ENCODE data around the gene SPPL2B. TPM values are rescaled to one million over a fixed set of nuclear protein-coding genes. Genes with fewer than 3 reads are reported as not detected.

The SPPL2B gene
- total and polyA plus RNA-seq, 2 donors = 17.3 to 125 TPM

DNA sequence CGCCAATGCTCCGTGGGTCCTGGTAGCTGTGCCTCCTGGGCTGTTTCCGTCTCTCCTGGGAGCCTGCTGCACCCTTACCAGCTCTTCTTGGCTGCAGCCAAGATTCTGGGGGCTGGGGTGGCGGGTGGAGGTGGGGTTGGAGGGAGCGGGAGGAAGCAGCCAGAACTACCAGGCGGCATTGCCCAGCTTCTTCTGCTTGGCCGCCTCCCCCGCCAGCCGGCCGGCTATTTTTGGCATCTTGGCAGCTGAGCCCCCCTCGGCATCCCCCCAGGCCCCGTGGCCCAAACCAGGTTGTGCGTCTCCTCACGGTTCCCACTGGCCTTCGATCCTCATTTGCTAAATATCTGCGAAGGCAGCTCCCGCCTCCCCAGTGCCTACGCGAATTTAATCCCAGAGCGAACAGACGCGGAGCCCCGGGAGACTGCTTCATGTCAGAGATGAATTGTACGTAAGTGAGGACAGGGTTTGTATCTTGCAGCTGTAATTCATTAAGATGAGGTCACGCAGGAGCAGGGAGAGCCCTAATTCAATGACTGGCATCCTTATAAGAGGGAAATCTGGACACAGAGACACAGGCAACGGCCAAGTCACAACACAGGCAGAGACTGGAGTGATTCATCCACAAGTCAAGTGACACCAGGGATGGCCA lies 33.7 kb upstream of the SPPL2B start:
- Histone ChIP-seq H3K4me3 (ENCODE audit: low read length in 2 of 2) (no peak overlapping the region), H3K36me3 (ENCODE audit: control insufficient read depth in 2 of 2, insufficient read depth in 2 of 2, low read length in 1 of 2) (no peaks in the 10 kb centered on the region), H3K27ac (ENCODE audit: low read depth in 1 of 2, low read length in 1 of 2) (no peak overlapping the region), H3K27me3 (ENCODE audit: control insufficient read depth in 2 of 2, insufficient read depth in 1 of 2, low read length in 1 of 2) (peaks cover 31 to 62% of the 10 kb centered on the region in 2 donors), H3K4me1 (ENCODE audit: control insufficient read depth in 2 of 2, insufficient read depth in 2 of 2, low read length in 2 of 2) (peaks cover 11 to 12% of the 10 kb centered on the region in 2 donors), H3K9me3 (ENCODE audit: control insufficient read depth in 2 of 2, insufficient read depth in 1 of 2, low read length in 1 of 2) (peaks cover 0 to 2% of the 10 kb centered on the region in 2 donors)
- no peak for DNase-seq (ENCODE audit: low read depth in 6 of 9, low spot score in 9 of 9)
- WGBS = 83% methylated on average over 26 of the region's 26 CpGs

DNA sequence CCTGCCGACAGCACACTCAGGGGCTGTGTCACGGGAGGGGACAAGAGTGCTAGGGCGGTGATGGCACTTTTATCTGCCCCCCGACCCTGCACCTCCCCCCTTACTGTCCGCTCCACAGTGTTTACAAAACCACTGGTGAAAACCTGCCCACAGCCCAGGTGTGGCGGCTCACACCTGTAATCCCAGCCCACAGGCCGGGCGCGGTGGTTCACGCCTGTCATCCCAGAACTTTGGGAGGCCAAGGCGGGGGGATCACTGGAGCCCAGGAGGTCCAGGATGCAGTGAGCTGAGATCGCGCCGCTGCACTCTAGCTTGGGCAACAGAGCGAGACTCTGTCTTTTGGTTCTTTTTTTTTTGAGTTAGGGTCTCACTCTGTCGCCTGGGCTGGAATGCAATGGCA lies 32.3 kb upstream of the SPPL2B start:
- no peak for DNase-seq (ENCODE audit: low read depth in 6 of 9, low spot score in 9 of 9)
- Histone ChIP-seq H3K4me3 (ENCODE audit: low read length in 2 of 2) (no peak overlapping the region), H3K4me1 (ENCODE audit: control insufficient read depth in 2 of 2, insufficient read depth in 2 of 2, low read length in 2 of 2) (peaks cover 0 to 2% of the 10 kb centered on the region in 2 donors), H3K9me3 (ENCODE audit: control insufficient read depth in 2 of 2, insufficient read depth in 1 of 2, low read length in 1 of 2) (peaks cover 0 to 1% of the 10 kb centered on the region in 2 donors), H3K36me3 (ENCODE audit: control insufficient read depth in 2 of 2, insufficient read depth in 2 of 2, low read length in 1 of 2) (no peaks in the 10 kb centered on the region), H3K27me3 (ENCODE audit: control insufficient read depth in 2 of 2, insufficient read depth in 1 of 2, low read length in 1 of 2) (peaks cover 23 to 61% of the 10 kb centered on the region in 2 donors), H3K27ac (ENCODE audit: low read depth in 1 of 2, low read length in 1 of 2) (no peak overlapping the region)
- WGBS = 96% methylated on average over 16 of the region's 16 CpGs

DNA sequence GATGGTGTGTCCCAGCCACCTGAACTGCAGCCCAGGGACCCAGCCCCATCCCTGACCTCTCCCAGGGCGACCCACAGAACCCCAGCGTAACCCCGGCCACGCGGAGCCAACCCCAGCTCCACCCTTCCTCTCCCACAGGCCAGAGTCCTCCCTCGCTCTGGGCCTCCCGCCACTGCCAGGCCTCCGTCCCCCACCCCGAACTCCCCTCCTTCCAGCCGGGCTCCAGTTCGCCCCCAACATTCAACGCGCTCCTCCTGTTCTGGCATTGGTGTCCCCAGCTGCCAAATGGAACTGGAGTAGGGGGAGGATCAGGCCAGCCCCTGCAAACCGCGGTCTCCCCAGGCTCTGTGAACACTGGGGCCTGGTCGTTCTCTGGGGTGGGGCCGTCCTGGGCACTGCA lies 28.0 kb upstream of the SPPL2B start:
- DNase-seq (ENCODE audit: low read depth in 6 of 9, low spot score in 9 of 9) = no peak
- no peaks in the 10 kb centered on the region for H3K9me3 ChIP-seq (ENCODE audit: control insufficient read depth in 2 of 2, insufficient read depth in 1 of 2, low read length in 1 of 2)
- H3K27ac ChIP-seq (ENCODE audit: low read depth in 1 of 2, low read length in 1 of 2) = no peak overlapping the region
- H3K36me3 ChIP-seq (ENCODE audit: control insufficient read depth in 2 of 2, insufficient read depth in 2 of 2, low read length in 1 of 2) = no peaks in the 10 kb centered on the region
- peaks cover 0 to 8% of the 10 kb centered on the region in 2 donors for H3K4me1 ChIP-seq (ENCODE audit: control insufficient read depth in 2 of 2, insufficient read depth in 2 of 2, low read length in 2 of 2)
- WGBS = 93% methylated on average over 17 of the region's 17 CpGs
- no peak overlapping the region for H3K4me3 ChIP-seq (ENCODE audit: low read length in 2 of 2)
- H3K27me3 ChIP-seq (ENCODE audit: control insufficient read depth in 2 of 2, insufficient read depth in 1 of 2, low read length in 1 of 2) = peaks cover 25 to 63% of the 10 kb centered on the region in 2 donors

DNA sequence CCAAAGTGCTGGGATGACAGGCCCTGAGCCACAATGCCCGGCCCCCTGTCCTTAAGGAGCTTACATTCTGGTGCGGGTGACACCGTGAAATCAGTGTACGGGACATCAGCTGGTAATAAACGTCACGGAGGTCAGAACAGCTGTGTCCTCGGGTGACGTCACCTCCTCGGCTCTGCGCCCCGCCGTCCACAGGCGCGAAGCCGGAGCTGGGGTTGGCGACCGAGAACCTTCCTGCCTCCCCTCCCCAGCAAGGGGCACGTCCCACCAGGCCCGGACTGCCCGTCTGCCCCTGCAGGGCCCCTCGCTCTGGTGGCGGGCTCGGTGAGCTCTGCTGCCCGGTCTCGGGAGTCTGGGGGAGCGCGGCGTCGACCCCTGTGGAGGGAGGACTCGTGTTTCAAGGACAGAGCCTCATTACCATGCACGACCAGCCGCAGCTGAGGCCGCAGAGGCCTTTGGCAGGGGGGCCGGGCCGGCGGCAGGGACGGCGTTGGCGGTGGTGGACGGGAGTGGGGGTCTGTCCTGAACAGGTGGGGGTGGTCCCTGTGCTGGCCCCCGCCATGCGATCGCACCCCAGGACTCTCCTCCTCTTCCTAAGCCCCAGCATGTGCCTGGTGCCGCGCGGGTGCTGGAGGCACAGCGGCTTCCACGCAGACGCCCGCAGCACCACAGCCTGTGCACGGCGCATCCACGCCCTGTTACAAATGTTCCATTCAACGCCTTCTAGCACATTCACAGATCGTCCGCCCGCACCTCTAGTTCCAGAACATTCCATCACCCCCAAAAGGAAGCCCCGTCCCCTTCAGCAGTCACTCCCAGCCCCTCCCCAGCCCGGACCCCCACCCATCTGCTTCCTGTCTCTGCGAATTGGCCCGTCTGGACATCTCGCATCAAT lies 25.9 kb upstream of the SPPL2B start:
- peaks cover 0 to 6% of the 10 kb centered on the region in 2 donors for H3K9me3 ChIP-seq (ENCODE audit: control insufficient read depth in 2 of 2, insufficient read depth in 1 of 2, low read length in 1 of 2)
- H3K36me3 ChIP-seq (ENCODE audit: control insufficient read depth in 2 of 2, insufficient read depth in 2 of 2, low read length in 1 of 2) = no peaks in the 10 kb centered on the region
- no peak overlapping the region for H3K4me3 ChIP-seq (ENCODE audit: low read length in 2 of 2)
- peaks cover 0 to 9% of the 10 kb centered on the region in 2 donors for H3K4me1 ChIP-seq (ENCODE audit: control insufficient read depth in 2 of 2, insufficient read depth in 2 of 2, low read length in 2 of 2)
- H3K27ac ChIP-seq (ENCODE audit: low read depth in 1 of 2, low read length in 1 of 2) = no peak overlapping the region
- no peak for DNase-seq (ENCODE audit: low read depth in 6 of 9, low spot score in 9 of 9)
- 20% methylated on average over 62 of the region's 62 CpGs for WGBS
- peaks cover 45 to 76% of the 10 kb centered on the region in 2 donors for H3K27me3 ChIP-seq (ENCODE audit: control insufficient read depth in 2 of 2, insufficient read depth in 1 of 2, low read length in 1 of 2)

DNA sequence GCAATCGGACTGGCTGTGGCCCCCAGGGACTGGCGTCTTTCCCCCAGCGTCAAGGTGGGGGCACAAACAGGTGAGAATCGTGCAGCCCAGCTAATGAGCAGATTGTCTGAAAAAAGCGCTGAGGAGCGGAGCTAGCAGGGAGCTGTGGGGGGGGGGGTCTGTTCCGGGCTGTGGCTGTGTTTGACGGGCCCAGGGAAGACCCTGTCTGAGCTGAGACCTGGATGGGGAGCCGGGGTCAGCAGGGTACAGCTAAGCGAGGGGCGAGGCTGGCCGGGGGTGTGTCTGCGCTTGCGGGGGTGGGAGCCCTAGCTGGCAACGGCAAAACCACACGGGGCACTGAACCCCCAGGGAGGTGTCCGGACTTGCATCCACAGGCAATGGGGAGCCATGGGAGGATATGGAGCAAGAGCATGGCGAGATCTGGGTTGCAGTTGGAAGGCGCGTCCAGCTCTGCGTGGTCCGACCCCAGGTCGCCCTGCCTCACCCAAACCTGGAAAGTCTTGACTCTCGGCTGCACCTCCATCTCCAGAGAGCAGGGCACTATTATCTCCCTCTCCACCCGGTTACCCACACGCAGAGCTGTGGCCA lies 25.2 kb upstream of the SPPL2B start:
- Histone ChIP-seq H3K36me3 (ENCODE audit: control insufficient read depth in 2 of 2, insufficient read depth in 2 of 2, low read length in 1 of 2) (no peaks in the 10 kb centered on the region), H3K9me3 (ENCODE audit: control insufficient read depth in 2 of 2, insufficient read depth in 1 of 2, low read length in 1 of 2) (peaks cover 0 to 9% of the 10 kb centered on the region in 2 donors), H3K4me1 (ENCODE audit: control insufficient read depth in 2 of 2, insufficient read depth in 2 of 2, low read length in 2 of 2) (peaks cover 3 to 12% of the 10 kb centered on the region in 2 donors), H3K4me3 (ENCODE audit: low read length in 2 of 2) (no peak overlapping the region), H3K27me3 (ENCODE audit: control insufficient read depth in 2 of 2, insufficient read depth in 1 of 2, low read length in 1 of 2) (peaks cover 52 to 82% of the 10 kb centered on the region in 2 donors), H3K27ac (ENCODE audit: low read depth in 1 of 2, low read length in 1 of 2) (peak overlapping the region in 1 of 2 donors; percentile 11)
- WGBS = 71% methylated on average over 26 of the region's 26 CpGs
- no peak for DNase-seq (ENCODE audit: low read depth in 6 of 9, low spot score in 9 of 9)

DNA sequence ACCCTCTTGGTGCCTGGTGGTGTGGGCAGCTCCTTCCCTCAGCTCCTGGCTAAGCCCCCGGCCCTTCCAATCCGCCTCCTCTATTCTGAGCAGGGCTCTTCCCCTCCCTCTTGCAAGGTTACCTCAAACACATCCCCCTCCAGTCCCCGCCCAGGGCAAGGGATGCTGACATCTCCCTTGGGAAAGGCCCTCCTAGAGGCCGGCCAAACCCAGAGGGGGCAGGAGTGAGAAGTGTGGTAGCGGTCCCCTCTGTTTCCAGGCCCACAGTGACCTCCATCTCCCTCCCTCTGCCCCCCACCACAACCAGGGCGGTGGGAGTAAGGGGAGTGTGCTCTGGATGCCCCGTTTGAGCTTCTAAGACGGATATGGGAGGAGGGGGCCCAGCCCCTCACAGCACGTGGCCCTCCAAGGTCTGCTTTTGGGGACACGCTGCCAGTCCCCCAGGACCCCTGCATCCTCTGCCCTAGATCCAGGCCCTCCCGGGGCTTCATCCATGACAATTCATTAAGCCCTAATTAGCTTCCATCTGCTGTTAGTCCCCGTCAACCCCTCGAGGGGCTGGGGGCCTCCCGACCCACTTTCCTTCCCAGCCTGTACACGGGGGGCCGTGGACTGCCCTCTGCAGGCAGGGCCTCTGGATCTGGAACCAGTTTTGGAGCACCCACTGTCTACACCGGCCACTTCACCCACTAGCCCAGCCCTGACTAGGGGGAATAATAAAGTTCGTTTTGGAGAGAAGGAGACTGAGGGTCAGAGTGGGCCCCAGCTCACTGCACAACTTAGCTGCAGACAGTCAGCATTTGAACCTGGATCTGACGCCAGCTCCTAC lies 22.8 kb upstream of the SPPL2B start:
- Histone ChIP-seq H3K4me1 (ENCODE audit: control insufficient read depth in 2 of 2, insufficient read depth in 2 of 2, low read length in 2 of 2) (peaks cover 3 to 14% of the 10 kb centered on the region in 2 donors), H3K27me3 (ENCODE audit: control insufficient read depth in 2 of 2, insufficient read depth in 1 of 2, low read length in 1 of 2) (peaks cover 66 to 98% of the 10 kb centered on the region in 2 donors), H3K36me3 (ENCODE audit: control insufficient read depth in 2 of 2, insufficient read depth in 2 of 2, low read length in 1 of 2) (no peaks in the 10 kb centered on the region), H3K27ac (ENCODE audit: low read depth in 1 of 2, low read length in 1 of 2) (no peak overlapping the region), H3K9me3 (ENCODE audit: control insufficient read depth in 2 of 2, insufficient read depth in 1 of 2, low read length in 1 of 2) (peaks cover 0 to 13% of the 10 kb centered on the region in 2 donors), H3K4me3 (ENCODE audit: low read length in 2 of 2) (no peak overlapping the region)
- DNase-seq (ENCODE audit: low read depth in 6 of 9, low spot score in 9 of 9) = no peak
- 74% methylated on average over 19 of the region's 19 CpGs for WGBS

DNA sequence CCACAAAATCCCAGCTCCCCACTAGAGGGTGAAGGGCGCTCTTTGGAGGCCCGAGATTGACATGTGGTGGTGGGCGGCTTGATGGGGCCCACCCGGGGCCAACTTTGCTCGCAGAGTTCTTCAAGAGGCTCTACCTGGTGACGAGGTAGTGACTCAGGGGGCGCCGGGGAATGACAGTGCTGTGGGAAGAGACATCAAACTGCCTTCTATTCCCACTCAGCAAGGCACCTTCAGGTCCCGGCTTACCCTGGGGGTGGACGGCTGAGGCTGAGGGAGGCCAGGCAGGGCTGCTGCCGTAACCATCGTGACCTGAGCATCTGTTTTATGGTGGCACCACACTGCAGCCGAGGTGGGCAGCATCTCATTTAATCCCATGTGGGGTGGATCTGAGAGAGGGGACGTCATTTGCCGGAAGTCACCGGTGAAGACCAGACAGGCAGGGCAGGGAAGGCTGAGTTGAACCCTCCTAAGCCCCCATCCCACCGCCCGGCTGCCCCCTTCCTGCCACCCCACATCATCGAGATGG lies 22.1 kb upstream of the SPPL2B start:
- no peak overlapping the region for H3K27ac ChIP-seq (ENCODE audit: low read depth in 1 of 2, low read length in 1 of 2)
- no peaks in the 10 kb centered on the region for H3K36me3 ChIP-seq (ENCODE audit: control insufficient read depth in 2 of 2, insufficient read depth in 2 of 2, low read length in 1 of 2)
- 71% methylated on average over 19 of the region's 19 CpGs for WGBS
- H3K4me3 ChIP-seq (ENCODE audit: low read length in 2 of 2) = no peak overlapping the region
- peaks cover 0 to 13% of the 10 kb centered on the region in 2 donors for H3K9me3 ChIP-seq (ENCODE audit: control insufficient read depth in 2 of 2, insufficient read depth in 1 of 2, low read length in 1 of 2)
- H3K27me3 ChIP-seq (ENCODE audit: control insufficient read depth in 2 of 2, insufficient read depth in 1 of 2, low read length in 1 of 2) = peaks cover 60 to 98% of the 10 kb centered on the region in 2 donors
- no peak for DNase-seq (ENCODE audit: low read depth in 6 of 9, low spot score in 9 of 9)
- H3K4me1 ChIP-seq (ENCODE audit: control insufficient read depth in 2 of 2, insufficient read depth in 2 of 2, low read length in 2 of 2) = peaks cover 3 to 14% of the 10 kb centered on the region in 2 donors

DNA sequence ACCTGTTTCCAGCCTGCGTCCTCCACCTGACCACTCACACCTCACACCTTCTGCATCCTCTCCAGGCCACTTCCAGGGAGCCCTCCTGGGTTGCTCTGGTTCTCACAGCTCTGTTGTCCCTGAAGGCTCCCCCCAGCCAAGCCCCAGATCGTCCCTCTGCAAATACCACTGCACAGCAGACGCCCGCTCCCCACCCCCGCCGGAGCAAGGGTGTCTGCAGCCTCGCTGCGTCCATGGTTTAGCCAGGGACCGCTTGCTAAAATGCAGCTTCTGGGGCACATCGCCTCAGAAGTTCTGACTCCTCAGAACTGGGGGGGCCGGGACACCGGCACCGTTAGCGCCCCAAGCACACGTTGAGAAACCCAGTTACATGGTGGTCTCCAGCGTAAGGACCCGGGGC lies 21.5 kb upstream of the SPPL2B start:
- no peak for DNase-seq (ENCODE audit: low read depth in 6 of 9, low spot score in 9 of 9)
- peaks cover 3 to 14% of the 10 kb centered on the region in 2 donors for H3K4me1 ChIP-seq (ENCODE audit: control insufficient read depth in 2 of 2, insufficient read depth in 2 of 2, low read length in 2 of 2)
- WGBS = 65% methylated on average over 17 of the region's 17 CpGs
- peaks cover 0 to 13% of the 10 kb centered on the region in 2 donors for H3K9me3 ChIP-seq (ENCODE audit: control insufficient read depth in 2 of 2, insufficient read depth in 1 of 2, low read length in 1 of 2)
- no peak overlapping the region for H3K27ac ChIP-seq (ENCODE audit: low read depth in 1 of 2, low read length in 1 of 2)
- no peak overlapping the region for H3K4me3 ChIP-seq (ENCODE audit: low read length in 2 of 2)
- peaks cover 58 to 97% of the 10 kb centered on the region in 2 donors for H3K27me3 ChIP-seq (ENCODE audit: control insufficient read depth in 2 of 2, insufficient read depth in 1 of 2, low read length in 1 of 2)
- H3K36me3 ChIP-seq (ENCODE audit: control insufficient read depth in 2 of 2, insufficient read depth in 2 of 2, low read length in 1 of 2) = no peaks in the 10 kb centered on the region
